HG02885 (cell line): Measurements from ENCODE around the gene RNU2-1.
"Not testable (repeated sequence)": the region's sequence is repeated elsewhere in the genome, so short reads cannot be mapped to it uniquely, and the experiment has no call there.

Experiments used
- ATAC-seq: cut with Tn5 transposase; IDR thresholded peaks from one replicate; pipeline ENCODE4 v1.9.1; 2021; ENCODE audit warnings: mild to moderate bottlenecking; ENCODE audit not compliant: unreplicated experiment, poor library complexity

RNU2-1 gene

GRCh38 chr17:43216762-43217613 is 16.8 kb downstream of the RNU2-1 start:
- ATAC-seq: no peak

- ATAC-seq: no peak
Observed at GRCh38 chr17:43216369-43216761, 17.4 kb downstream of the RNU2-1 start.

DNA sequence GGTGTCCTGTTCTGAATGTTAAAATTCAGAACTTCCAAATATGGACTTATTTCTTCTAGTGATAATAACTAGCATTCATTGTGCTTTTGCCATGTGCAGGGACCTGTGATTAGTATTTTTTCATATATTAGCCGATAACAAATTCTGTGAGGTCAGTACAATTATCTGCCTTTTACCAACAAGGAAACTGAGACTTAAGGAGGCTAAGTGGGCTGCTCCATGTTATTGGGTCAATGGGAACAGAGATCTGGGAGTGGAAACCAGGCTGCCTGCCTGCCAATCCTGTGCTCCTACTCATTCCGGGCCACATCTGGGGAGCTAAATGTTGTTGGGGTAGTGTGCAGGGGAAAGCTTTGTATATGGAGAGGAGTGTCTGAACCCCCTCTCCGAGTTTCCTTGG is 18.4 kb downstream of the RNU2-1 start:
- ATAC-seq: no peak

GRCh38 chr17:43213545-43213944 is 20.2 kb downstream of the RNU2-1 start:
- ATAC-seq: no peak

GRCh38 chr17:43212641-43213490 is 20.9 kb downstream of the RNU2-1 start:
- no peak for ATAC-seq

GRCh38 chr17:43211480-43212402 is 22.0 kb downstream of the RNU2-1 start, which contains the start of gene TMEM106A:
Gene TMEM106A, plus strand, starts transcription at chr17:43211875. Its CDS starts 1,167 bp downstream, at chr17:43213042.
- peak; percentile 77 for ATAC-seq

DNA sequence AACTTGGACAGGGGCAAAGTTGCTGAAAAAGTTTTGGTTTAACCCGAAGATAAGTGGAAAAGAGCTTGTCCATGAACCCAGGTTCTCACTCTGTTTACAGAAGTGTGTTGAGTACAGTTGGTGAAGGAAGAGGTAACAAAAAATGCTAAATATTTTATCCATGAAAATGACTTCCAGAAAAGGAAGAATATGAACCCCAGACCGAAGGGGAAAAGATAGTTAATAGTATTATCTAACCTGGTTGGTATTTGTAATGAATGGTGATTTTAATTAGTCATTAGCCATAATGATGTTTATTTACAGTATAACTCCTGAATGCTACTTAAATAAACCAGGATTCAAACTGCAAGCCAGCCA is 22.7 kb downstream of the RNU2-1 start:
- no peak for ATAC-seq

- ATAC-seq: no peak
Observed at GRCh38 chr17:43210576-43210975, 23.2 kb downstream of the RNU2-1 start.

DNA sequence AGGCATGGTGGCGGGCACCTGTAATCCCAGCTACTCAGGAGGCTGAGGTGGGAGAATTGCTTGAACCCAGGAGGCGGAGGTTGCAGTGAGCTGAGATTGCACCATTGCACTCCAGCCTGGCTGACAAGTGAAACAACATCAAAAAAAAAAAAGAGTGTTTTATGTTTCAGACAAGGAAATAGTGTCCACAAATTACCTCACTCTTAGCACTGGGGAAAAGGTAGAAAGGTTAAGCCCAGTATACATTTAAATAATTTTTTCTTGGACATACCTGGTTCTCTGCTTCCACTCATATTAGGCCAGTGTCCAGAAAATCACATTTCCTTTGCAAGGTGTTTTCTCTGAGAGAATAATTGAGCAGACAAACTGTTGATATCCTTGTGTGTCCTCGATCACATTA is 30.8 kb downstream of the RNU2-1 start:
- ATAC-seq: not testable (repeated sequence)

DNA sequence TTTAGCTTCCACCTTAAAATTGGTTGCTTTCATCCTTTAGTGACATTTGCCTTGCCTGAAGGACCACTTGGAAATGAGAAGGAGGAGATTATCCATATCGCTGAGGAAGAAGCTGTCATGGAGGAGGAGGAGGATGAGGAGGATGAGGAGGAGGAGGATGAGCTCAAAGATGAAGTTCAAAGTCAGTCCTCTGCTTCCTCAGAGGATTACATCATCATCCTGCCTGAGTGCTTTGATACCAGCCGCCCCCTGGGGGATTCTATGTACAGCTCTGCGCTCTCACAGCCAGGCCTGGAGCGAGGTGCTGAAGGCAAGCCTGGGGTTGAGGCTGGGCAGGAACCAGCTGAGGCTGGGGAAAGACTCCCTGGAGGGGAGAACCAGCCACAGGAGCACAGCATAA is 33.6 kb downstream of the RNU2-1 start:
- no peak for ATAC-seq

GRCh38 chr17:43199633-43200032 is 34.1 kb downstream of the RNU2-1 start:
- ATAC-seq: no peak

DNA sequence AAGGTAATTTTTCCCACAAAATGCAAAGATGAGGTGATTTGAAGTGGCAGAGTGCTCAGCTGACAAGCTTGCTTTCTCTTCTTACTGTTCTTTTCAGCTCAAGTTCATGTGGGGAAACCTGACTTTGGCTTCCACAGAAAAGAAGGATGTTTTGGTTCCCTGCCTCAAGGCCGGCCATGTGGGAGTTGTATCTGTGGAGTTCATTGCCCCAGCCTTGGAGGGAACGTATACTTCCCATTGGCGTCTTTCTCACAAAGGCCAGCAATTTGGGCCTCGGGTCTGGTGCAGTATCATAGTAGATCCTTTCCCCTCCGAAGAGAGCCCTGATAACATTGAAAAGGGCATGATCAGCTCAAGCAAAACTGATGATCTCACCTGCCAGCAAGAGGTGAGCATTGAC is 40.5 kb downstream of the RNU2-1 start:
- no peak for ATAC-seq

GRCh38 chr17:43186656-43187055 is 47.1 kb downstream of the RNU2-1 start:
- not testable (repeated sequence) for ATAC-seq

DNA sequence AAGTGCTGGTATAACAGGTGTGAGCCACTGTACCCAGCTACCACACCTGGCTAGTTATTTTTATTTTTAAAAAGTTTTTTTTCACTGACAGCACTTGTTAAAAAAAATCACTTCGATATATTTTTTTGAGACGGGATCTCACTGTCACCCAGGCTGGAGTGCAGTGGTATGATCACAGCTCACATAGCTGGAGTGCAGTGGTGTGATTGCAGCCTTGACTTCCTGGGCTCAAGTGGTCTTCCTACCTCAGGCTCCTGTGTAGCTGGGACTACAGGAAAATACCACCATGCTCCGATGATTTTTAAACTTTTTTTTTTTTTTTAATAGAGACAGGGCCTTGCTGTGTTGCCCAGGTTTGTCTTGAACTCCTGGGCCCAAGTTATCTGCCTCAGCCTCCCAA is 49.9 kb downstream of the RNU2-1 start:
- ATAC-seq: no peak
